CMK (cell line): ENCODE data around the gene LRMDA.
A peak's percentile ranks its signal among the peaks of the same experiment; 100 is the strongest.

Source experiments
- DNase-seq: peaks from one replicate; pipeline ENCODE4 v3.0.0-alpha.2; 2010; ENCODE audit warnings: low read depth

LRMDA gene

GRCh38 chr10:75646218-75646915 lies 214.9 kb downstream of the LRMDA start:
- no peak for DNase-seq

- DNase-seq, result no peak
Measured at GRCh38 chr10:75646916-75647315, 215.5 kb downstream of the LRMDA start.

- no peak for DNase-seq
Measured at GRCh38 chr10:75647675-75648074, 216.3 kb downstream of the LRMDA start.

GRCh38 chr10:75648351-75648750 lies 216.9 kb downstream of the LRMDA start:
- DNase-seq, result no peak

- DNase-seq, result no peak
Measured at GRCh38 chr10:75648854-75649253, 217.4 kb downstream of the LRMDA start.

- peak; percentile 15 for DNase-seq
Measured at GRCh38 chr10:75649466-75649865, 218.0 kb downstream of the LRMDA start.

GRCh38 chr10:75650648-75651047 lies 219.2 kb downstream of the LRMDA start:
- DNase-seq, result no peak

- DNase-seq, result no peak
Measured at GRCh38 chr10:75651417-75651816, 220.0 kb downstream of the LRMDA start.

- no peak for DNase-seq
Measured at GRCh38 chr10:75652146-75652740, 220.8 kb downstream of the LRMDA start.

- DNase-seq, result no peak
Measured at GRCh38 chr10:75653761-75654160, 222.3 kb downstream of the LRMDA start.

- no peak for DNase-seq
Measured at GRCh38 chr10:75654171-75654771, 222.8 kb downstream of the LRMDA start.

GRCh38 chr10:75654772-75655171 lies 223.3 kb downstream of the LRMDA start:
- DNase-seq, result no peak

GRCh38 chr10:75655791-75656451 lies 224.5 kb downstream of the LRMDA start:
- no peak for DNase-seq

- no peak for DNase-seq
Measured at GRCh38 chr10:75657351-75657750, 225.9 kb downstream of the LRMDA start.

GRCh38 chr10:75658036-75658435 lies 226.6 kb downstream of the LRMDA start:
- DNase-seq, result no peak

GRCh38 chr10:75658496-75658895 lies 227.1 kb downstream of the LRMDA start:
- no peak for DNase-seq

GRCh38 chr10:75658915-75659314 lies 227.5 kb downstream of the LRMDA start:
- no peak for DNase-seq

- DNase-seq, result no peak
Measured at GRCh38 chr10:75660823-75661222, 229.4 kb downstream of the LRMDA start.

GRCh38 chr10:75662715-75663114 lies 231.3 kb downstream of the LRMDA start:
- no peak for DNase-seq

GRCh38 chr10:75663947-75664664 lies 232.7 kb downstream of the LRMDA start:
- no peak for DNase-seq

GRCh38 chr10:75664968-75665367 lies 233.5 kb downstream of the LRMDA start:
- no peak for DNase-seq

GRCh38 chr10:75665707-75666106 lies 234.3 kb downstream of the LRMDA start:
- no peak for DNase-seq
